OCI-LY3 (cell line): ENCODE data around the gene CRTAP.

Experiments
- H2AFZ ChIP-seq: fragments of 200-600, 300-600 bp; shearing (Covaris generic); 2 replicates; pipeline ENCODE4 v1.6.0; 2014; ENCODE audit warnings: antibody characterized with exemption, low read depth, low read length
- H3K27ac ChIP-seq: fragments of 200-600, 300-600 bp; sonication (generic); 2 replicates; pipeline ENCODE4 v1.5.1; 2014; ENCODE audit warnings: mild to moderate bottlenecking, low read length, moderate library complexity, mixed read lengths
- H3K27me3 ChIP-seq: fragments of 200-600, 300-600 bp; sonication (generic); 2 replicates; pipeline ENCODE4 v1.6.1; 2014; ENCODE audit warnings: low read depth, low read length, mixed read lengths
- H3K36me3 ChIP-seq: fragments of 200-600, 300-600 bp; sonication (generic); replicated peaks from 2 replicates; pipeline ENCODE3; 2014; ENCODE audit warnings: low read depth, low read length, mixed read lengths
- H3K4me1 ChIP-seq: fragments of 300-600, 200-600 bp; sonication (generic); 2 replicates; pipeline ENCODE4 v1.6.1; 2014; ENCODE audit warnings: low read length, mixed read lengths
- H3K4me2 ChIP-seq: fragments of 200-600, 300-600 bp; sonication (generic); 2 replicates; pipeline ENCODE4 v1.6.1; 2014; ENCODE audit warnings: low read length, mixed read lengths
- H3K4me3 ChIP-seq: fragments of 300-600, 200-600 bp; sonication (generic); 2 replicates; pipeline ENCODE4 v1.5.1; 2014; ENCODE audit warnings: antibody characterized with exemption, mild to moderate bottlenecking, low read length, moderate library complexity
- H3K79me2 ChIP-seq: fragments of 300-600, 200-600 bp; shearing (Covaris generic); 2 replicates; pipeline ENCODE4 v1.6.1; 2014; ENCODE audit warnings: mild to moderate bottlenecking, low read length, mixed read lengths
- H3K9ac ChIP-seq: fragments of 300-600, 200-600 bp; shearing (Covaris generic); 2 replicates; pipeline ENCODE4 v1.6.0; 2014; ENCODE audit warnings: mild to moderate bottlenecking, low read length, moderate library complexity
- H3K9me3 ChIP-seq: fragments of 200-600, 300-600 bp; shearing (Covaris generic); 2 replicates; pipeline ENCODE4 v1.6.1; 2014; ENCODE audit warnings: low read length, mixed read lengths; ENCODE audit not compliant: insufficient read depth
- H4K20me1 ChIP-seq: fragments of 200-600, 300-600 bp; sonication (generic); 2 replicates; pipeline ENCODE4 v1.6.1; 2016; ENCODE audit warnings: low read length, mixed read lengths; ENCODE audit not compliant: insufficient read depth
- EZH2phosphoT487 ChIP-seq: fragments of 200-600 bp; shearing (Covaris generic); IDR thresholded peaks from 2 replicates; pipeline ENCODE4 v1.6.1; 2018; ENCODE audit warnings: antibody characterized with exemption, mixed run types, low read depth
- TF ChIP-seq, protein P1 (sequence below): fragments of 200-600, 300-600 bp; sonication (generic); IDR thresholded peaks from 2 replicates; pipeline ENCODE4 v1.5.1; 2014; ENCODE audit warnings: antibody characterized with exemption, low read length, low read depth

The CRTAP gene

GRCh38 chr3:33130144-33130543 lies 16.3 kb downstream of the CRTAP start:
- Histone ChIP-seq H3K27me3 (no peaks in the 10 kb centered on the region), H3K4me3 (no peak overlapping the region), H3K4me2 (no peak overlapping the region), H3K9me3 (no peaks in the 10 kb centered on the region), H3K36me3 (peaks cover 12% of the 10 kb centered on the region), H3K9ac (no peak overlapping the region), H4K20me1 (no peaks in the 10 kb centered on the region; the same call in 1 of the 2 replicates), H3K4me1 (no peaks in the 10 kb centered on the region), H3K27ac (no peak overlapping the region), H2AFZ (no peak overlapping the region), H3K79me2 (no peaks in the 10 kb centered on the region)
- no peak for TF ChIP-seq EZH2phosphoT487

DNA sequence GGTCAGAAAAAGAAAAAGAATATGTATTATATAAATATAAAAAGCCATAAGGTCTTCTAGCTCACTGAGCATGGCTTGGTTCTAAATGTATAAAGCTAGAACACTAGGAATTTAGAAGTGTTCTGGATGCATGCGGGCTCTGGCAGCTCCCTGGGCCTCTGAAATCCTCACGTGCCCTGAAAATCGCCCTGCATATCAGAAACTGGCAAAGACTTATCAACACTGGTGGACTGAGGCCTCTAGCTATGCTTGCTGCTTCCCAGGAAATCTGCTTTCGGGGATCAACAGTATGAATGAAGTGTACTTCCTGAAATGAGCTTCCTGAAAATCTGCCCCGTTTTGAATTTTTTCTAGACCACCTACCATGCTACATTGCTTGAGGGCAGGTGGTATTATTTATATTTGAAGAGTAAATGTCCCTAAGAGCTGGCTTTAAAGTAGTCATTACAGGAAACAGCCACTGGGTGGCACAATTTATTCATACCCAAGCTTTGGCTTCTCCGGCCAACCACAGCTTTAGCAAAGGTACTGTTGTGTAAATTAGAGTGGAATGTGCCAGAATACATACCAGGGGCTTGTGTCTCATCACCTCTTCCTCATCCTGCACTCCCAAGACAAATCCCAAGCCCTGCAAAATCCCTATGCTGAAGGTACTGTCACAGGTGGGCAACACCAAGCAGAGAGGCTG lies 17.7 kb downstream of the CRTAP start:
- TF ChIP-seq, protein P1, sequence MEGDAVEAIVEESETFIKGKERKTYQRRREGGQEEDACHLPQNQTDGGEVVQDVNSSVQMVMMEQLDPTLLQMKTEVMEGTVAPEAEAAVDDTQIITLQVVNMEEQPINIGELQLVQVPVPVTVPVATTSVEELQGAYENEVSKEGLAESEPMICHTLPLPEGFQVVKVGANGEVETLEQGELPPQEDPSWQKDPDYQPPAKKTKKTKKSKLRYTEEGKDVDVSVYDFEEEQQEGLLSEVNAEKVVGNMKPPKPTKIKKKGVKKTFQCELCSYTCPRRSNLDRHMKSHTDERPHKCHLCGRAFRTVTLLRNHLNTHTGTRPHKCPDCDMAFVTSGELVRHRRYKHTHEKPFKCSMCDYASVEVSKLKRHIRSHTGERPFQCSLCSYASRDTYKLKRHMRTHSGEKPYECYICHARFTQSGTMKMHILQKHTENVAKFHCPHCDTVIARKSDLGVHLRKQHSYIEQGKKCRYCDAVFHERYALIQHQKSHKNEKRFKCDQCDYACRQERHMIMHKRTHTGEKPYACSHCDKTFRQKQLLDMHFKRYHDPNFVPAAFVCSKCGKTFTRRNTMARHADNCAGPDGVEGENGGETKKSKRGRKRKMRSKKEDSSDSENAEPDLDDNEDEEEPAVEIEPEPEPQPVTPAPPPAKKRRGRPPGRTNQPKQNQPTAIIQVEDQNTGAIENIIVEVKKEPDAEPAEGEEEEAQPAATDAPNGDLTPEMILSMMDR, result peak; percentile 96
- TF ChIP-seq EZH2phosphoT487, result no peak
- H3K27me3 ChIP-seq, result no peaks in the 10 kb centered on the region
- peaks cover 16% of the 10 kb centered on the region for H3K36me3 ChIP-seq
- H3K9ac ChIP-seq, result no peak overlapping the region
- H3K4me2 ChIP-seq, result no peak overlapping the region
- no peaks in the 10 kb centered on the region for H3K9me3 ChIP-seq
- H4K20me1 ChIP-seq, result no peaks in the 10 kb centered on the region; the same call in 1 of the 2 replicates
- H3K79me2 ChIP-seq, result no peaks in the 10 kb centered on the region
- H3K4me3 ChIP-seq, result no peak overlapping the region
- no peak overlapping the region for H2AFZ ChIP-seq
- no peaks in the 10 kb centered on the region for H3K4me1 ChIP-seq
- no peak overlapping the region for H3K27ac ChIP-seq

- no peak overlapping the region for H3K4me2 ChIP-seq
- H2AFZ ChIP-seq, result no peak overlapping the region
- H3K27ac ChIP-seq, result no peak overlapping the region
- H4K20me1 ChIP-seq, result no peaks in the 10 kb centered on the region; the same call in 1 of the 2 replicates
- H3K27me3 ChIP-seq, result no peaks in the 10 kb centered on the region
- TF ChIP-seq, protein P1, result no peak
- no peak for TF ChIP-seq EZH2phosphoT487
- no peaks in the 10 kb centered on the region for H3K79me2 ChIP-seq
- peaks cover 16% of the 10 kb centered on the region for H3K36me3 ChIP-seq
- no peak overlapping the region for H3K9ac ChIP-seq
- H3K9me3 ChIP-seq, result no peaks in the 10 kb centered on the region
- no peaks in the 10 kb centered on the region for H3K4me1 ChIP-seq
- H3K4me3 ChIP-seq, result no peak overlapping the region
These were observed 18.2 kb downstream of the CRTAP start for GRCh38 chr3:33132019-33132360.

GRCh38 chr3:33134026-33134625 lies 20.3 kb downstream of the CRTAP start:
- H3K9ac ChIP-seq, result no peak overlapping the region
- no peak overlapping the region for H2AFZ ChIP-seq
- H3K4me3 ChIP-seq, result no peak overlapping the region
- H3K27ac ChIP-seq, result no peak overlapping the region
- no peaks in the 10 kb centered on the region for H3K79me2 ChIP-seq
- no peaks in the 10 kb centered on the region for H3K27me3 ChIP-seq
- H3K36me3 ChIP-seq, result peaks cover 16% of the 10 kb centered on the region
- no peak for TF ChIP-seq EZH2phosphoT487
- TF ChIP-seq, protein P1, result no peak
- no peak overlapping the region for H3K4me2 ChIP-seq
- peaks cover 3% of the 10 kb centered on the region for H3K4me1 ChIP-seq
- no peaks in the 10 kb centered on the region; the same call in 1 of the 2 replicates for H4K20me1 ChIP-seq
- no peaks in the 10 kb centered on the region for H3K9me3 ChIP-seq
